Activated T-cell treated with anti-CD3 and anti-CD28 coated beads, Interleukin-2, amount 50 U/mL, for 24 hours (primary cell): ENCODE data around the gene ADGRL3.

ENCODE experiments used
- DNase-seq: peaks from one replicate; pipeline ENCODE4 v3.0.0-alpha.2; 2020
- H3K27ac Mint-ChIP-seq: 2 replicates; pipeline ENCODE4 v1.8.0; 2020; ENCODE audit warnings: mild to moderate bottlenecking, mixed read lengths
- H3K27me3 Mint-ChIP-seq: 2 replicates; pipeline ENCODE4 v1.8.0; 2020; ENCODE audit warnings: mixed read lengths
- H3K36me3 Mint-ChIP-seq: 2 replicates; pipeline ENCODE4 v1.8.0; 2020; ENCODE audit warnings: low read depth, mixed read lengths
- H3K4me1 Mint-ChIP-seq: 2 replicates; pipeline ENCODE4 v1.8.0; 2020; ENCODE audit warnings: low read depth, mixed read lengths
- H3K4me3 Mint-ChIP-seq: 2 replicates; pipeline ENCODE4 v1.8.0; 2020; ENCODE audit warnings: mild to moderate bottlenecking, moderate library complexity, mixed read lengths
- H3K9me3 Mint-ChIP-seq: 2 replicates; pipeline ENCODE4 v1.8.0; 2020; ENCODE audit warnings: mixed read lengths

The ADGRL3 gene

GRCh38 chr4:61909031-61909430 lies 708.9 kb downstream of the ADGRL3 start:
- H3K27ac Mint-ChIP-seq = no peak overlapping the region
- H3K9me3 Mint-ChIP-seq = peaks cover 5% of the 10 kb centered on the region
- H3K4me1 Mint-ChIP-seq = no peaks in the 10 kb centered on the region
- no peaks in the 10 kb centered on the region for H3K36me3 Mint-ChIP-seq
- no peak for DNase-seq
- H3K4me3 Mint-ChIP-seq = no peak overlapping the region
- no peaks in the 10 kb centered on the region for H3K27me3 Mint-ChIP-seq

- Mint-ChIP-seq H3K9me3 (peaks cover 7% of the 10 kb centered on the region), H3K27ac (no peak overlapping the region), H3K4me1 (no peaks in the 10 kb centered on the region), H3K4me3 (no peak overlapping the region), H3K27me3 (no peaks in the 10 kb centered on the region), H3K36me3 (no peaks in the 10 kb centered on the region)
- DNase-seq = no peak
These were observed 711.2 kb downstream of the ADGRL3 start for GRCh38 chr4:61911313-61911756.

- H3K27me3 Mint-ChIP-seq = no peaks in the 10 kb centered on the region
- no peaks in the 10 kb centered on the region for H3K36me3 Mint-ChIP-seq
These were observed 713.5 kb downstream of the ADGRL3 start for GRCh38 chr4:61913619-61914018.

GRCh38 chr4:61915501-61915900 lies 715.4 kb downstream of the ADGRL3 start:
- no peak overlapping the region for H3K27ac Mint-ChIP-seq
- H3K4me1 Mint-ChIP-seq = no peaks in the 10 kb centered on the region
- H3K9me3 Mint-ChIP-seq = peaks cover 13% of the 10 kb centered on the region
- DNase-seq = no peak
- no peaks in the 10 kb centered on the region for H3K27me3 Mint-ChIP-seq
- no peaks in the 10 kb centered on the region for H3K36me3 Mint-ChIP-seq
- H3K4me3 Mint-ChIP-seq = no peak overlapping the region

More at GRCh38 chr4:61913619-61914018, 713.5 kb downstream of the ADGRL3 start:
- Mint-ChIP-seq H3K9me3 (peaks cover 6% of the 10 kb centered on the region), H3K4me3 (no peak overlapping the region), H3K27ac (no peak overlapping the region), H3K4me1 (no peaks in the 10 kb centered on the region)
- DNase-seq = no peak

- H3K27me3 Mint-ChIP-seq = no peaks in the 10 kb centered on the region
- no peak overlapping the region for H3K27ac Mint-ChIP-seq
- H3K36me3 Mint-ChIP-seq = no peaks in the 10 kb centered on the region
- DNase-seq = no peak
- no peak overlapping the region for H3K4me3 Mint-ChIP-seq
- no peaks in the 10 kb centered on the region for H3K4me1 Mint-ChIP-seq
- H3K9me3 Mint-ChIP-seq = peaks cover 17% of the 10 kb centered on the region
These were observed 718.4 kb downstream of the ADGRL3 start for GRCh38 chr4:61918507-61918906.

- H3K27ac Mint-ChIP-seq = no peak overlapping the region
- H3K36me3 Mint-ChIP-seq = no peaks in the 10 kb centered on the region
- no peak for DNase-seq
- no peaks in the 10 kb centered on the region for H3K27me3 Mint-ChIP-seq
- peaks cover 17% of the 10 kb centered on the region for H3K9me3 Mint-ChIP-seq
- H3K4me3 Mint-ChIP-seq = no peak overlapping the region
- H3K4me1 Mint-ChIP-seq = no peaks in the 10 kb centered on the region
These were observed 718.9 kb downstream of the ADGRL3 start for GRCh38 chr4:61918987-61919386.

- DNase-seq = no peak
- no peaks in the 10 kb centered on the region for H3K36me3 Mint-ChIP-seq
- H3K27ac Mint-ChIP-seq = no peak overlapping the region
- H3K4me3 Mint-ChIP-seq = no peak overlapping the region
- H3K9me3 Mint-ChIP-seq = peaks cover 13% of the 10 kb centered on the region
- no peaks in the 10 kb centered on the region for H3K27me3 Mint-ChIP-seq
- H3K4me1 Mint-ChIP-seq = no peaks in the 10 kb centered on the region
These were observed 719.4 kb downstream of the ADGRL3 start for GRCh38 chr4:61919561-61919960.

- no peaks in the 10 kb centered on the region for H3K27me3 Mint-ChIP-seq
- H3K9me3 Mint-ChIP-seq = peaks cover 15% of the 10 kb centered on the region
- no peaks in the 10 kb centered on the region for H3K36me3 Mint-ChIP-seq
- H3K4me1 Mint-ChIP-seq = no peaks in the 10 kb centered on the region
- H3K27ac Mint-ChIP-seq = no peak overlapping the region
- H3K4me3 Mint-ChIP-seq = no peak overlapping the region
- DNase-seq = no peak
These were observed 721.8 kb downstream of the ADGRL3 start for GRCh38 chr4:61921920-61922319.

- Mint-ChIP-seq H3K27ac (no peak overlapping the region), H3K36me3 (no peaks in the 10 kb centered on the region), H3K27me3 (no peaks in the 10 kb centered on the region), H3K9me3 (peaks cover 15% of the 10 kb centered on the region), H3K4me1 (no peaks in the 10 kb centered on the region), H3K4me3 (no peak overlapping the region)
- DNase-seq = no peak
These were observed 722.6 kb downstream of the ADGRL3 start for GRCh38 chr4:61922766-61923165.

- Mint-ChIP-seq H3K4me1 (no peaks in the 10 kb centered on the region), H3K36me3 (no peaks in the 10 kb centered on the region), H3K4me3 (no peak overlapping the region), H3K27ac (no peak overlapping the region), H3K27me3 (no peaks in the 10 kb centered on the region), H3K9me3 (peaks cover 15% of the 10 kb centered on the region)
- DNase-seq = no peak
These were observed 723.1 kb downstream of the ADGRL3 start for GRCh38 chr4:61923179-61923578.

GRCh38 chr4:61924131-61924530 lies 724.0 kb downstream of the ADGRL3 start:
- Mint-ChIP-seq H3K36me3 (no peaks in the 10 kb centered on the region), H3K4me1 (no peaks in the 10 kb centered on the region), H3K27ac (no peak overlapping the region), H3K4me3 (no peak overlapping the region), H3K9me3 (peaks cover 11% of the 10 kb centered on the region), H3K27me3 (no peaks in the 10 kb centered on the region)
- DNase-seq = no peak

- no peaks in the 10 kb centered on the region for H3K36me3 Mint-ChIP-seq
- H3K27ac Mint-ChIP-seq = no peak overlapping the region
- DNase-seq = no peak
- H3K9me3 Mint-ChIP-seq = peaks cover 13% of the 10 kb centered on the region
- no peaks in the 10 kb centered on the region for H3K4me1 Mint-ChIP-seq
- H3K4me3 Mint-ChIP-seq = no peak overlapping the region
- H3K27me3 Mint-ChIP-seq = no peaks in the 10 kb centered on the region
These were observed 733.4 kb downstream of the ADGRL3 start for GRCh38 chr4:61933527-61933926.

GRCh38 chr4:61934198-61934597 lies 734.1 kb downstream of the ADGRL3 start:
- Mint-ChIP-seq H3K36me3 (no peaks in the 10 kb centered on the region), H3K9me3 (peaks cover 13% of the 10 kb centered on the region), H3K27me3 (no peaks in the 10 kb centered on the region), H3K4me3 (no peak overlapping the region), H3K27ac (no peak overlapping the region), H3K4me1 (no peaks in the 10 kb centered on the region)
- DNase-seq = no peak

GRCh38 chr4:61938250-61938846 lies 738.2 kb downstream of the ADGRL3 start:
- H3K27me3 Mint-ChIP-seq = no peaks in the 10 kb centered on the region
- no peak overlapping the region for H3K4me3 Mint-ChIP-seq
- DNase-seq = no peak
- no peaks in the 10 kb centered on the region for H3K4me1 Mint-ChIP-seq
- no peak overlapping the region for H3K27ac Mint-ChIP-seq
- H3K36me3 Mint-ChIP-seq = no peaks in the 10 kb centered on the region
- peaks cover 10% of the 10 kb centered on the region for H3K9me3 Mint-ChIP-seq

- peaks cover 18% of the 10 kb centered on the region for H3K9me3 Mint-ChIP-seq
- H3K4me3 Mint-ChIP-seq = no peak overlapping the region
- no peak for DNase-seq
- no peaks in the 10 kb centered on the region for H3K4me1 Mint-ChIP-seq
- no peaks in the 10 kb centered on the region for H3K27me3 Mint-ChIP-seq
- no peaks in the 10 kb centered on the region for H3K36me3 Mint-ChIP-seq
- H3K27ac Mint-ChIP-seq = no peak overlapping the region
These were observed 750.5 kb downstream of the ADGRL3 start for GRCh38 chr4:61950625-61951024.

- Mint-ChIP-seq H3K9me3 (peaks cover 26% of the 10 kb centered on the region), H3K4me3 (no peak overlapping the region), H3K27ac (no peak overlapping the region), H3K27me3 (no peaks in the 10 kb centered on the region), H3K36me3 (no peaks in the 10 kb centered on the region), H3K4me1 (no peaks in the 10 kb centered on the region)
- DNase-seq = no peak
These were observed 753.3 kb downstream of the ADGRL3 start for GRCh38 chr4:61953386-61953785.
